NCI-H82 treated with DMSO at 0.1 percent for 48 hours (cell line): ENCODE results near the gene SH3RF1.

Source experiments
- DNase-seq: peaks from one replicate; lab custom pipeline; 2025; ENCODE audit not compliant: unreplicated experiment; lab: John Stamatoyannopoulos, UW

Gene SH3RF1

GRCh38 chr4:169252339-169253112, 18.2 kb downstream of the SH3RF1 start:
- DNase-seq = peak; percentile 62

- DNase-seq = no peak
Observed at GRCh38 chr4:169251291-169252235, 19.2 kb downstream of the SH3RF1 start.

- DNase-seq = no peak
Observed at GRCh38 chr4:169250796-169251195, 20.0 kb downstream of the SH3RF1 start.

GRCh38 chr4:169249999-169250398, 20.8 kb downstream of the SH3RF1 start:
- no peak for DNase-seq

GRCh38 chr4:169249214-169249973, 21.4 kb downstream of the SH3RF1 start:
- DNase-seq = no peak

GRCh38 chr4:169248645-169249044, 22.1 kb downstream of the SH3RF1 start:
- DNase-seq = no peak

- no peak for DNase-seq
Observed at GRCh38 chr4:169246957-169247396, 23.8 kb downstream of the SH3RF1 start.

GRCh38 chr4:169246279-169246678, 24.5 kb downstream of the SH3RF1 start:
- DNase-seq = no peak

GRCh38 chr4:169245061-169245460, 25.7 kb downstream of the SH3RF1 start:
- no peak for DNase-seq

GRCh38 chr4:169243825-169244609, 26.7 kb downstream of the SH3RF1 start:
- no peak for DNase-seq

- DNase-seq = no peak
Observed at GRCh38 chr4:169241464-169241863, 29.3 kb downstream of the SH3RF1 start.

GRCh38 chr4:169239221-169239905, 31.4 kb downstream of the SH3RF1 start:
- DNase-seq = no peak

- DNase-seq = no peak
Observed at GRCh38 chr4:169238445-169238844, 32.3 kb downstream of the SH3RF1 start.

GRCh38 chr4:169236873-169237626, 33.7 kb downstream of the SH3RF1 start:
- no peak for DNase-seq

- no peak for DNase-seq
Observed at GRCh38 chr4:169236078-169236477, 34.7 kb downstream of the SH3RF1 start.

GRCh38 chr4:169234137-169234855, 36.5 kb downstream of the SH3RF1 start:
- DNase-seq = no peak

GRCh38 chr4:169233691-169234090, 37.1 kb downstream of the SH3RF1 start:
- no peak for DNase-seq

- DNase-seq = no peak
Observed at GRCh38 chr4:169231647-169232262, 39.0 kb downstream of the SH3RF1 start.
